Measurements from ENCODE around the gene TMEM190. TPM values are rescaled to one million over a fixed set of nuclear protein-coding genes. Genes with fewer than 3 reads are reported as not detected.

TMEM190 gene
- total RNA-seq, 4 donors from 2014 or later = not detected

- Histone ChIP-seq H3K27me3 (peaks cover 25% of the 10 kb centered on the region), H3K36me3 (no peaks in the 10 kb centered on the region), H3K4me3 (replicated peaks in 1 of 3) (no peak overlapping the region), H3K4me1 (peaks cover 11 to 16% of the 10 kb centered on the region in 2 donors), H3K27ac (no peak overlapping the region), H3K9me3 (no peaks in the 10 kb centered on the region)
- TF ChIP-seq CTCF (IDR thresholded peaks at IDR 0.05) = no peak
- TF ChIP-seq POLR2A (IDR thresholded peaks at IDR 0.05) = no peak
- WGBS, 2 donors = 56 to 68% methylated on average over 22 to 25 of the region's 25 CpGs
- no peak for DNase-seq
- intact Hi-C loops (cut with DNase I) = no loop called here
Measured at GRCh38 chr19:55352549-55353145, 24.0 kb upstream of the TMEM190 start.

GRCh38 chr19:55353356-55353802 lies 23.2 kb upstream of the TMEM190 start:
- TF ChIP-seq POLR2A (IDR thresholded peaks at IDR 0.05) = no peak
- no peak for TF ChIP-seq CTCF (IDR thresholded peaks at IDR 0.05)
- peaks cover 25% of the 10 kb centered on the region for H3K27me3 ChIP-seq
- H3K36me3 ChIP-seq = no peaks in the 10 kb centered on the region
- H3K4me1 ChIP-seq = peaks cover 11 to 16% of the 10 kb centered on the region in 2 donors
- peak overlapping the region in 1 of 3 donors; percentile 23 for H3K4me3 ChIP-seq (replicated peaks in 1 of 3)
- H3K9me3 ChIP-seq = no peaks in the 10 kb centered on the region
- H3K27ac ChIP-seq = no peak overlapping the region
- intact Hi-C loops (cut with DNase I) = no loop called here
- no peak for DNase-seq
- WGBS, 2 donors = 3% methylated on average over 23 to 24 of the region's 24 CpGs

- Histone ChIP-seq H3K9me3 (no peaks in the 10 kb centered on the region), H3K27ac (no peak overlapping the region), H3K4me3 (replicated peaks in 1 of 3) (peak overlapping the region in 1 of 3 donors; percentile 23), H3K36me3 (no peaks in the 10 kb centered on the region), H3K4me1 (peaks cover 11 to 16% of the 10 kb centered on the region in 2 donors), H3K27me3 (peaks cover 25% of the 10 kb centered on the region)
- DNase-seq = peak; percentile 29 to 31
- intact Hi-C loops (cut with DNase I) = no loop called here
- TF ChIP-seq POLR2A (IDR thresholded peaks at IDR 0.05) (no peak), CTCF (IDR thresholded peaks at IDR 0.05) (no peak)
- 2 to 5% methylated on average over 14 to 51 of the region's 72 CpGs for WGBS, 2 donors
Measured at GRCh38 chr19:55353803-55354697, 22.6 kb upstream of the TMEM190 start.

- no peak within 1 kb of the TSS for H3K27ac ChIP-seq
- 2 to 4% methylated on average over 20 to 28 of the region's 43 CpGs for WGBS, 2 donors
- peaks cover 11 to 16% of the 10 kb centered on the region in 2 donors for H3K4me1 ChIP-seq
- no peak for DNase-seq
- H3K36me3 ChIP-seq = no peaks in the 10 kb centered on the region
- peak within 1 kb of the TSS in 1 of 3 donors; percentile 23 for H3K4me3 ChIP-seq (replicated peaks in 1 of 3)
- intact Hi-C loops (cut with DNase I) = no loop called here
- TF ChIP-seq POLR2A (IDR thresholded peaks at IDR 0.05) (no peak), CTCF (IDR thresholded peaks at IDR 0.05) (no peak)
- H3K9me3 ChIP-seq = no peaks in the 10 kb centered on the region
- H3K27me3 ChIP-seq = peaks cover 25% of the 10 kb centered on the region
Measured at GRCh38 chr19:55354698-55355212, 21.9 kb upstream of the TMEM190 start, which contains the start of gene COX6B2. Gene COX6B2, minus strand, starts transcription at chr19:55354719. Its CDS starts 198 bp downstream, at chr19:55354521.
